GM19467 (cell line): Measurements from ENCODE around the gene EGFLAM.

ENCODE experiments used
- ATAC-seq: cut with Tn5 transposase; IDR thresholded peaks from one replicate; pipeline ENCODE4 v1.9.1; 2021; ENCODE audit warnings: mild to moderate bottlenecking, moderate library complexity; ENCODE audit not compliant: unreplicated experiment

EGFLAM gene

DNA sequence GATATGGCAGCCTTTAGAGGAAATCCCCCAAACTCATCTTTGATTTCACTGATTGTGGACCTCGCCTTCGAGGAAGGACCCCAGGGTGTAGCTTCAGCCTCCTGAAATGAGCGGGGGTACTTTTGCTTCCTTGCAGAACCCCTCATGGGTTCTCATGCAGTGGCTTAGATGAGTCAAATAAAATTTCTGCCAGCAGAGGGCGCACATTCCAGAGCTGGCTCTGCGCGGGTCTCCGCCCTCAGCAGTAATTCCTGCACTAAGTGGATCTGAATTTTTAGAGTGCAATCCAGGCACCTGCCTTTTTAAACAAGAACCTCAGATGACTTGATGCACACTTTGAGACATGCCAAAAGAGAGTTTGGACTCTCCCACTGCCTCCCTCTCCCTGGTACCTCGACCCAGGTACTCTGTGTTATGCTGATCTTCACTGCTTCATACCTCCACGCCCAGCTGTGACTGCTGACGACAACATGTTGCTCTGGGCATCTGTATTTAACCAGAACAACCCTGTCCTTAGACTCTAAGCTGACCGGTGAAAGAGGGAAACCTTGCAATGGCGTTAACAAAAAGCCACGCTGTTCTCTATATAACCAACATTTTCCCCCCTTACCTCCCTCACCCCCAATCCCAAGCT lies 7.3 kb downstream of the EGFLAM start:
- no peak for ATAC-seq

GRCh38 chr5:38267372-38267771 lies 9.0 kb downstream of the EGFLAM start:
- no peak for ATAC-seq

DNA sequence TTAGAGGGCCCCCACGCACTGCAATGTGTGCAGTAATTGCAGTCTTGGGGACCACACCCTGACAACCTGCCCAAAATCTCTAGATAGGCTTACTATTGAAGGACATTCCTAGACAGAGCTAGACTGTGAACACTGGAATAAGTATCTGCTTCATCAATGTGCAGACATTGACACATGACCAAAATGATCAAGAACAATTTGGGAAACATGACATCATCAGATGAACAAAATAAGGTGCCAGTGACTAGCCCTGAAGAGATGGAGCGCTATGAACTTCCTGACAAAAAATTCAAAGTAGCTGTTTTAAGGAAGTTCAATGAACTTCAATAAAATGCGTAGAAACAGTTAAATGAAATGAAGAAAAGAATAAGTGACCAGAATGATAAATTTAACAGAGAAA lies 15.3 kb downstream of the EGFLAM start:
- ATAC-seq = no peak

DNA sequence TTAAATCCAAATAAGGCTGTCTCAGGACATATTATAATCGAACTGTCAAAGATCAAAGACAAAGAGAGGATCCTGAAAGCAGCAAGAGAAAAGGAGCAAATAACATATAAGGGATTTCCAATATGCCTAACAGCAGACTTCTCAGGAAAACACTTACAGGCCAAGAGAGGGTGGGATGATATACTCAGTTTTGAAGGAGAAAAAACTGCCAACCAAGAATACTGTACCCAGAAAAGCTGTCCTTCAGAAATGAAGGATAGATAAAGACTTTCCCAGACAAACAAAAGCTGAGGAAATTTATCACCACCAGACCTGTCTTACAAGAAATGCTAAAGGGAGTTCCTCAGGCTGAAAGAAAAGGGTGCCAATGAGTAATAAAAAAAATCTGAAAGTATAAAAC lies 16.0 kb downstream of the EGFLAM start:
- no peak for ATAC-seq

GRCh38 chr5:38284384-38284783 lies 26.0 kb downstream of the EGFLAM start:
- ATAC-seq = no peak

GRCh38 chr5:38285226-38285625 lies 26.9 kb downstream of the EGFLAM start:
- no peak for ATAC-seq

GRCh38 chr5:38286002-38286401 lies 27.6 kb downstream of the EGFLAM start:
- no peak for ATAC-seq

- no peak for ATAC-seq
These were observed 28.8 kb downstream of the EGFLAM start for GRCh38 chr5:38287124-38287523.

GRCh38 chr5:38289457-38289856 lies 31.1 kb downstream of the EGFLAM start:
- no peak for ATAC-seq

DNA sequence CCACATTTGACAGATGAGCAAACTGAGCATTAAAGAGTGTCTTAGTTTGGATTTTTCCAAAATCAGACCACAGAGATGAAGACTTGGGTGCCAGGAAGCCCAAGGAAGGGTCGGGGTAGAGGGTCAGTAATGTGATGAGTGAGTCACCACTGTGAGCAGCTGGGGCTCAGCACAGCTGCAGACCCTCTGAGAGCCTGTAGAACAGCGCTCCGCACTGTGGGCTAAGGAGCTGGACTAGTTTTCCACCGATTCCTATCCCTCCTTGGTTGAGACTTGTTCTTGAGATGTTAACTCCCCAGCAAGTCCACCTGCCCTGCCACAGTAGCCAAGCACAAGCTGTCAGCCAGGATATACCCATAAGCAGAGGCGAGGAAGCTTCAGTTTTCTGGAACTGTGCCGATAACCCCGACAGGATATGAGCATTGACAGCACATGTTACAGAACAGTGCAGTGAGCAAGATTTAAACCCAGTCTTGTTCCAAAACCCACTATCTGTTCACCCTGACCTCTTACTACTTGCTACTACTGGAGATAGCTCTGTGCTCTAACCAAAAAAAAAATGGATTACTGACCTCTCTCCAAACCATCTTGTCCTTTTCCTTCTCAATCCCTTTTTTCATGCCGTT lies 31.8 kb downstream of the EGFLAM start:
- ATAC-seq = no peak

GRCh38 chr5:38291355-38291754 lies 33.0 kb downstream of the EGFLAM start:
- no peak for ATAC-seq

DNA sequence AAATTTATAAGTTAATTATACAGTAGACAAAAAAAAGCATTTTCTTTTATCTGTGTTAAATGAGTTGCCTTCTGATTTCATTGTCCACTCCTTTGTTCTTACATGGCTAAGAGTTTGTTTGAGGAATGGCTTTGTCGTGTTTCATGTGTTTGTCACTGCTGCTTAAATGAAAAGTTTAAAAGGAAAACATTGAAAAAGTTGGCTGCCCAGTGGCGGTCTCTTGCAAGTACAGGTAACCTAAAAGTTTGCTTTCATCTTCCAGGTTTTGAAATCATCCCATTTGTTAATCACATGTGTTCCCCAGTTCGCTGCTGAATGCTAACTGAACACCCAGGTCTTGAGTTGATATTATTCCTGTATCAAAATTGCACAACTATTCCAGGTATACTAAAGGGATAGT lies 33.9 kb downstream of the EGFLAM start:
- no peak for ATAC-seq

GRCh38 chr5:38295751-38296150 lies 37.4 kb downstream of the EGFLAM start:
- ATAC-seq = no peak

DNA sequence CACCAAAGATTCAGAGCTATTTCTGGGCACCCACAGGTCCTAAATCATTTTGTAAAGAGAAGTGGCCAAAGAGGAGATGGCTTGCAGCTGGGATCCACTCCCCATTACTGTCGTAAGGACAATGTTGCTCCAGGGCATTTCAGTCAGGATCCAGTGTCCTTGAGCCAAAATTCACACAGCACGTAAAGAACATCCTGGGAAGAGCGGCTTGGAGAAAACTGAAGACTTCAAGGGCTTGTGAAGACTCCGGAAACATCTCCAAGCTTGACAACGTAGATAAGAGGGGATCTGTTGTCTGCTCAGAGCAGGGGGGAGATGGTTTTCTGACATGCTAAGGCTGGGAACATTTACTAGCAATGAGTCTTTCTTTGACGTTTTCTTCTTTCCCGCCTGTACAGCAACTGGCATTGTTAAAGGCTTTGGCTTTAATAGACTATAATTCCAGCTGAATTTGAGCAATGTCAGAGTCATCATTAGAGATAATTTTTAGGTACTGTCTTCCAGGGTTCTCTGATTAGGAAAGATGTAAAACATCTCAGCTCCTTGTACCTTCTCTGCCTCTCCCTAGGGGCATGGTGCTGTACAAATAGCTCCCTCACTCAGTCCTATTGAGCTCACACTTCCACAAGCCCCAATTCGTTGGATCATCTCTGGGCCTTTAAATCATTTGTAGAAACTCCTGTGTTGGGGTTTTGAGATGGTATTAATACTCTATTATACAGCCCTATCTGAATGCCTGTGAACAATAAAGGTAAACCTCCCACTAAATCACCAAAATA lies 39.7 kb downstream of the EGFLAM start:
- ATAC-seq = no peak

- ATAC-seq = no peak
These were observed 41.2 kb downstream of the EGFLAM start for GRCh38 chr5:38299585-38299984.

DNA sequence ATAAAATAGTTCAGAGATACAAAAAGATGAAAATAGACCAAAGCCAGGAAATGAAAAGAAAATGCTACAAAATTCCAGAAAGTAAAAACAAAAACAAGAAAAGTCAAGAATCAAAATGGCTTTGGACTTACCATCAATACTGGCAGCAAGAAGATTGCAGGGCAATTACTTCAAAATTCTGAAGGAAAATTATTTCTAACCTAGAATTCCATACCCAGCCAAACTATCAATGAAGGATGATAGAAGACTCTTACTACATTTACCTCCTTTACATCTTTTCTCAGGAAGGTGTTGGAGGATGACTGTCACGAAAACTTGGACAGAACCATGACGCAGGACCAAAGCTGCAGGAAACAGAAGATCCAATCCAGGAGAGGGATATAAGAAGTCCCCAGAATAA lies 46.8 kb downstream of the EGFLAM start:
- no peak for ATAC-seq

GRCh38 chr5:38307845-38308244 lies 49.5 kb downstream of the EGFLAM start:
- ATAC-seq = no peak

DNA sequence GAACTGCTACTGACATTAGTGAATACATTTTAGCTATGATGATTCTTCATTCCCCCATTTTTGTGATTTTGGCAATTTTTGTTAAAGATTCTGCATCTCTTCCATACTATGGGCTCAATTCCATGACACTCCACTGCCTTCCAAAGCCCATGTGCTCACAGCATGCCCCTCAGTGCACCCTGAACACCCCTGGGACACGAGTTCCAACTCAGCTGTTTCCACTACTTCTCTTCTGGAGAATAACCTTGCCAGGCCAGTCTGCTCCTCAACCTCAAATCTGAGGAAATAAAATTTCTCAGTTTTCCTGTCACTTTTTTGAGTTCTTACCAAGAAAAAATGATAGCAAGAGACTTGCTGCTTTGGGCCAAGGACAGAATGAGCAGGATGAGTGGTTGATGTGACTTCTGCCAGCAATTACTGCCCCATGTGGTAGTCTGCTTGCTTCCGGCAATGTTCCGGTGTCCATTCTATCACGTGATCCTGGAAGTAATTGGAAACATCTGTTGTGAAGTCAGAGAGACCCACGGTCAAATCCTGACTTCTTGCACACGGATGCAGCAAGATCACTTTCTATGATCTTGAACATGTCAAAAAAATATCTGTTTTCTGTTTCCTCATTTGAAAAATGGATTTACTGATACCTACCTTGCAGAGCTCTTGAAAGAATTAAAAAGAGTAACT lies 58.3 kb downstream of the EGFLAM start:
- ATAC-seq = no peak

DNA sequence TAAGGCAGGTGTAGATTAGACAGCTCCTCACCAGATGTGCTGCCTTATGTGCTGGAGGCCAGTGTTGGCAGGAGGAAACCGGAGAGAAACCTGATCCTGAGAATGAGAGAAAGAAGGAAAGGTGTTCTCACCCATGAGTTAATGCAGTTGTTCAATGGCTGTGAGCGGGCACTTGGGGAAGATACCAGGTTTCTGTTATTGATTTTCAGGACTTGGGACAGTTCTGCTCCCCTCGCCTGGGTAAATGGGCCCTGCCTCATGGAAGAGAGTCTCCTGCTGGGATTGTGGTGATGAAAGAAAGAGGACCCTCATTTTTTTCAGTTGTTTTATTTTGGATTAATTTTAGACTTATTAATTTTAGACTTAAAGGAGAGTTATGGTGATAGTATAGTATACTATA lies 59.5 kb downstream of the EGFLAM start:
- ATAC-seq = no peak

DNA sequence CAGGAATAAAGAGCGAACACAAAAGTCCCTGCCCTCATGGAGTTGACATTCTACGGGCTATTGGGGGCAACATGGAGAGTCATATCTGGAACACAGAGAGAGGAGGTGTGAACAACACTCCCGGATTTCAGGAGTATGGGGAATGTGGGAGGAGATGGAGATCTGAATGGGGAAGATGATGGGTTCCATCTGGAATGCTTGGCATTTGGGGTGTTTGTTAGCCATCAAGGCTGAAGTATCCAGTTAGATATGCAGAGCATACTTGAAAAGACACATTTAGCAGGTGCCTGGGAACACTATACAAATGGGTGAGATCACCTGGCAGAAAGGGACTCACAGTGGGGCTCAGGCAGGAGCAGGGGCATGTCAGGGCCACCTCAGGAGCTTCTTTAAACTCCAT lies 61.1 kb downstream of the EGFLAM start:
- no peak for ATAC-seq

- no peak for ATAC-seq
These were observed 63.6 kb downstream of the EGFLAM start for GRCh38 chr5:38321978-38322377.
